A549 (cell line): ENCODE results near the gene GPR17. TPM values are rescaled to one million over a fixed set of nuclear protein-coding genes. Genes with fewer than 3 reads are reported as not detected.

ENCODE experiments used
- ATOH8 ChIP-seq: fragments of 250-450 bp; sonication (Bioruptor Pico); IDR thresholded peaks from 2 replicates; pipeline ENCODE4 v1.5.0; 2020; ENCODE audit warnings: low read depth, mild to moderate bottlenecking, moderate library complexity
- CBX2 ChIP-seq: fragments of 200-600 bp; sonication (generic); IDR thresholded peaks from 2 replicates; pipeline ENCODE4 v1.6.1; 2016; ENCODE audit warnings: low read depth, mild to moderate bottlenecking, borderline replicate concordance
- E2F6 ChIP-seq: IDR thresholded peaks from 2 replicates; pipeline ENCODE4 v1.6.1; 2012; ENCODE audit warnings: low read depth, borderline replicate concordance
- ELK1 ChIP-seq: fragments of 150-350 bp; IDR thresholded peaks from 2 replicates; pipeline ENCODE4 v1.6.1; 2014; ENCODE audit warnings: low read depth, mild to moderate bottlenecking, low read length
- EP300 ChIP-seq, 2 experiments: fragments of >200 bp; sonication (Bioruptor Twin); formaldehyde crosslinking; IDR thresholded peaks; 2 replicates in 1 of 2; 3 replicates in 1 of 2; pipeline ENCODE4 v1.6.1; 2016 to 2017
- FOSL2 ChIP-seq, 2 experiments: fragments of 450-650 bp in 1 of 2; fragments of >200 bp in 1 of 2; sonication (Bioruptor Twin) in 1 of 2; formaldehyde crosslinking; IDR thresholded peaks; 2 replicates each; pipeline versions ENCODE4 v1.5.0 to v1.6.1; 2016 to 2020; ENCODE audit warnings: mild to moderate bottlenecking in 1 of 2, moderate library complexity in 1 of 2
- HEYL ChIP-seq: fragments of 250-450 bp; sonication (Bioruptor Pico); IDR thresholded peaks from 2 replicates; pipeline ENCODE4 v1.8.0; 2021; ENCODE audit warnings: mild to moderate bottlenecking, moderate library complexity
- HMGXB4 ChIP-seq: fragments of 250-450 bp; sonication (Bioruptor Pico); IDR thresholded peaks from 2 replicates; pipeline ENCODE4 v1.5.0; 2021; ENCODE audit warnings: mild to moderate bottlenecking, moderate library complexity, borderline replicate concordance
- JUN ChIP-seq, 2 experiments: fragments of >200 bp; sonication (Bioruptor Twin); formaldehyde crosslinking; IDR thresholded peaks; 2 replicates in 1 of 2; 3 replicates in 1 of 2; pipeline ENCODE4 v1.6.1; 2016 to 2017
- MAFK ChIP-seq: fragments of 450-650 bp; IDR thresholded peaks from 2 replicates; pipeline ENCODE4 v1.6.1; 2014; ENCODE audit not compliant: partially characterized antibody
- MAZ ChIP-seq: fragments of 150-350 bp; IDR thresholded peaks from 2 replicates; pipeline ENCODE4 v1.6.1; 2014; ENCODE audit warnings: antibody characterized with exemption, low read depth, low read length, borderline replicate concordance
- NFE2L2 ChIP-seq: fragments of 150-350 bp; conservative IDR thresholded peaks from 2 replicates; pipeline ENCODE4 v1.6.1; 2014; ENCODE audit warnings: low read length
- NPAS2 ChIP-seq: fragments of 250-450 bp; sonication (Bioruptor Pico); IDR thresholded peaks from 2 replicates; pipeline ENCODE4 v1.8.0; 2022; ENCODE audit warnings: mild to moderate bottlenecking, moderate library complexity, borderline replicate concordance
- RAD21 ChIP-seq, 2 experiments: fragments of >200 bp in 1 of 2; sonication (Bioruptor Twin) in 1 of 2; formaldehyde crosslinking in 1 of 2; IDR thresholded peaks in 1 of 2; conservative IDR thresholded peaks in 1 of 2; 2 replicates in 1 of 2; 3 replicates in 1 of 2; pipeline ENCODE4 v1.6.1; 2012 to 2018; ENCODE audit warnings: inconsistent platforms in 1 of 2
- RFX5 ChIP-seq: fragments of 450-650 bp; IDR thresholded peaks from 2 replicates; pipeline ENCODE4 v1.7.1; 2014; ENCODE audit warnings: antibody characterized with exemption, mild to moderate bottlenecking, moderate library complexity
- TP53 ChIP-seq: fragments of 250-450 bp; sonication (Bioruptor Pico); IDR thresholded peaks from 2 replicates; pipeline ENCODE4 v1.5.0; 2021; ENCODE audit warnings: mild to moderate bottlenecking, moderate library complexity
- USF2 ChIP-seq: fragments of 450-650 bp; IDR thresholded peaks from 2 replicates; pipeline ENCODE4 v1.6.1; 2014; ENCODE audit warnings: antibody characterized with exemption
- ZFP36 ChIP-seq: fragments of 450-650 bp; IDR thresholded peaks from 2 replicates; pipeline ENCODE4 v1.6.1; 2014; ENCODE audit warnings: borderline replicate concordance; ENCODE audit not compliant: partially characterized antibody
- polyA plus RNA-seq, 4 experiments: library from polyadenylated mRNA; depleted of rRNA in 3 of 4; stranded (reverse); fragments of >200 nt; fragmentation: RNase III in 1 of 4; extraction: RNeasy Plus Mini Kit Qiagen cat#74134 plus additional on column Dnase treatment in 1 of 4; gene quantifications; 2 replicates in 3 of 4; 3 replicates in 1 of 4; pipeline ENCODE4 v1.2.3, GENCODE V29; 2011 to 2017
- TF ChIP-seq, protein P1 (sequence below): fragments of >200 bp; sonication (Bioruptor Twin); formaldehyde crosslinking; IDR thresholded peaks from 3 replicates; pipeline ENCODE4 v1.5.1; 2016
- TF ChIP-seq, protein P2 (sequence below): fragments of 200-600 bp; sonication (generic); IDR thresholded peaks from 2 replicates; pipeline ENCODE4 v1.6.1; 2016; ENCODE audit warnings: antibody characterized with exemption, mild to moderate bottlenecking, moderate library complexity
- TF ChIP-seq, protein P3 (sequence below): fragments of >200 bp; sonication (Bioruptor Twin); formaldehyde crosslinking; IDR thresholded peaks from 3 replicates; pipeline ENCODE4 v1.6.1; 2016

GPR17 gene
- polyA plus RNA-seq, 2 of the 4 experiments (the other 2 are of a cell fraction) = not detected

GRCh38 chr2:127701651-127702394 lies 55.9 kb downstream of the GPR17 start (continued):
- no peak for TF ChIP-seq ELK1
- TF ChIP-seq MAFK = no peak
- no peak for TF ChIP-seq RFX5
- no peak for TF ChIP-seq FOSL2 (IDR thresholded peaks at IDR 0.05)
- no peak for TF ChIP-seq FOSL2 (CRISPR knock-in tag; IDR thresholded peaks at IDR 0.05)
- TF ChIP-seq HEYL (CRISPR knock-in tag) = no peak
- TF ChIP-seq EP300 (IDR thresholded peaks at IDR 0.05) = no peak
- peak; percentile 68 for TF ChIP-seq E2F6
- TF ChIP-seq NPAS2 (CRISPR knock-in tag) = no peak
- peak; percentile 56 to 62; a peak in 4 of 5 replicates for TF ChIP-seq JUN (IDR thresholded peaks at IDR 0.05)
- TF ChIP-seq, protein P1, sequence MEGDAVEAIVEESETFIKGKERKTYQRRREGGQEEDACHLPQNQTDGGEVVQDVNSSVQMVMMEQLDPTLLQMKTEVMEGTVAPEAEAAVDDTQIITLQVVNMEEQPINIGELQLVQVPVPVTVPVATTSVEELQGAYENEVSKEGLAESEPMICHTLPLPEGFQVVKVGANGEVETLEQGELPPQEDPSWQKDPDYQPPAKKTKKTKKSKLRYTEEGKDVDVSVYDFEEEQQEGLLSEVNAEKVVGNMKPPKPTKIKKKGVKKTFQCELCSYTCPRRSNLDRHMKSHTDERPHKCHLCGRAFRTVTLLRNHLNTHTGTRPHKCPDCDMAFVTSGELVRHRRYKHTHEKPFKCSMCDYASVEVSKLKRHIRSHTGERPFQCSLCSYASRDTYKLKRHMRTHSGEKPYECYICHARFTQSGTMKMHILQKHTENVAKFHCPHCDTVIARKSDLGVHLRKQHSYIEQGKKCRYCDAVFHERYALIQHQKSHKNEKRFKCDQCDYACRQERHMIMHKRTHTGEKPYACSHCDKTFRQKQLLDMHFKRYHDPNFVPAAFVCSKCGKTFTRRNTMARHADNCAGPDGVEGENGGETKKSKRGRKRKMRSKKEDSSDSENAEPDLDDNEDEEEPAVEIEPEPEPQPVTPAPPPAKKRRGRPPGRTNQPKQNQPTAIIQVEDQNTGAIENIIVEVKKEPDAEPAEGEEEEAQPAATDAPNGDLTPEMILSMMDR = 0 out of 3 replicates have a peak, but pooled peaks have one; percentile 15
- TF ChIP-seq NFE2L2 = no peak
- no peak; the same call in 1 of the 2 replicates for TF ChIP-seq TP53
- TF ChIP-seq, protein P2, sequence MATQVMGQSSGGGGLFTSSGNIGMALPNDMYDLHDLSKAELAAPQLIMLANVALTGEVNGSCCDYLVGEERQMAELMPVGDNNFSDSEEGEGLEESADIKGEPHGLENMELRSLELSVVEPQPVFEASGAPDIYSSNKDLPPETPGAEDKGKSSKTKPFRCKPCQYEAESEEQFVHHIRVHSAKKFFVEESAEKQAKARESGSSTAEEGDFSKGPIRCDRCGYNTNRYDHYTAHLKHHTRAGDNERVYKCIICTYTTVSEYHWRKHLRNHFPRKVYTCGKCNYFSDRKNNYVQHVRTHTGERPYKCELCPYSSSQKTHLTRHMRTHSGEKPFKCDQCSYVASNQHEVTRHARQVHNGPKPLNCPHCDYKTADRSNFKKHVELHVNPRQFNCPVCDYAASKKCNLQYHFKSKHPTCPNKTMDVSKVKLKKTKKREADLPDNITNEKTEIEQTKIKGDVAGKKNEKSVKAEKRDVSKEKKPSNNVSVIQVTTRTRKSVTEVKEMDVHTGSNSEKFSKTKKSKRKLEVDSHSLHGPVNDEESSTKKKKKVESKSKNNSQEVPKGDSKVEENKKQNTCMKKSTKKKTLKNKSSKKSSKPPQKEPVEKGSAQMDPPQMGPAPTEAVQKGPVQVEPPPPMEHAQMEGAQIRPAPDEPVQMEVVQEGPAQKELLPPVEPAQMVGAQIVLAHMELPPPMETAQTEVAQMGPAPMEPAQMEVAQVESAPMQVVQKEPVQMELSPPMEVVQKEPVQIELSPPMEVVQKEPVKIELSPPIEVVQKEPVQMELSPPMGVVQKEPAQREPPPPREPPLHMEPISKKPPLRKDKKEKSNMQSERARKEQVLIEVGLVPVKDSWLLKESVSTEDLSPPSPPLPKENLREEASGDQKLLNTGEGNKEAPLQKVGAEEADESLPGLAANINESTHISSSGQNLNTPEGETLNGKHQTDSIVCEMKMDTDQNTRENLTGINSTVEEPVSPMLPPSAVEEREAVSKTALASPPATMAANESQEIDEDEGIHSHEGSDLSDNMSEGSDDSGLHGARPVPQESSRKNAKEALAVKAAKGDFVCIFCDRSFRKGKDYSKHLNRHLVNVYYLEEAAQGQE = no peak
- no peak for TF ChIP-seq ZFP36
- no peak for TF ChIP-seq CBX2
- no peak for TF ChIP-seq USF2
- TF ChIP-seq MAZ = no peak
- no peak for TF ChIP-seq HMGXB4 (CRISPR knock-in tag)
- TF ChIP-seq, protein P3, sequence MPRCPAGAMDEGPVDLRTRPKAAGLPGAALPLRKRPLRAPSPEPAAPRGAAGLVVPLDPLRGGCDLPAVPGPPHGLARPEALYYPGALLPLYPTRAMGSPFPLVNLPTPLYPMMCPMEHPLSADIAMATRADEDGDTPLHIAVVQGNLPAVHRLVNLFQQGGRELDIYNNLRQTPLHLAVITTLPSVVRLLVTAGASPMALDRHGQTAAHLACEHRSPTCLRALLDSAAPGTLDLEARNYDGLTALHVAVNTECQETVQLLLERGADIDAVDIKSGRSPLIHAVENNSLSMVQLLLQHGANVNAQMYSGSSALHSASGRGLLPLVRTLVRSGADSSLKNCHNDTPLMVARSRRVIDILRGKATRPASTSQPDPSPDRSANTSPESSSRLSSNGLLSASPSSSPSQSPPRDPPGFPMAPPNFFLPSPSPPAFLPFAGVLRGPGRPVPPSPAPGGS = peak; percentile 7; the same call in 1 of the 3 replicates
- 0 out of 2 replicates have a peak, but pooled peaks have one; percentile 14 for TF ChIP-seq ATOH8 (CRISPR knock-in tag)
- peak in 1 of 2 experiments; percentile 25; a peak in 1 of 5 replicates for TF ChIP-seq RAD21 (conservative IDR thresholded peaks at IDR 0.05 in 1 of 2, IDR thresholded peaks at IDR 0.05 in 1 of 2)
- TF ChIP-seq, all 56 proteins: peak for 13
